Osteoblast (primary cell): ENCODE measurements around the gene PRCC. TPM values are rescaled to one million over a fixed set of nuclear protein-coding genes. Genes with fewer than 3 reads are reported as not detected.
"Not testable (repeated sequence)": the region's sequence is repeated elsewhere in the genome, so short reads cannot be mapped to it uniquely, and the experiment has no call there.

Experiments used
- DNase-seq: peaks from one replicate; pipeline ENCODE4 v3.0.0; 2011; ENCODE audit warnings: low spot score, mixed read lengths; ENCODE audit not compliant: insufficient read length; ENCODE audit errors: missing footprints
- H2AFZ ChIP-seq: 2 replicates; pipeline ENCODE4 v1.6.0; 2011; ENCODE audit warnings: mild to moderate bottlenecking, low read length
- H3K27ac ChIP-seq: 2 replicates; pipeline ENCODE4 v1.5.1; 2011; ENCODE audit warnings: mild to moderate bottlenecking, low read depth, low read length, moderate library complexity
- H3K27me3 ChIP-seq: 2 replicates; pipeline ENCODE4 v1.6.0; 2012; ENCODE audit warnings: mild to moderate bottlenecking, control low read depth, inconsistent platforms, low read length, moderate library complexity; ENCODE audit not compliant: insufficient read depth
- H3K36me3 ChIP-seq: 2 replicates; pipeline ENCODE4 v1.5.1; 2011; ENCODE audit warnings: mild to moderate bottlenecking, low read length, control low read depth, moderate library complexity; ENCODE audit not compliant: insufficient read depth
- H3K4me1 ChIP-seq: 2 replicates; pipeline ENCODE4 v1.5.1; 2011; ENCODE audit warnings: mild to moderate bottlenecking, low read length, control low read depth, moderate library complexity; ENCODE audit not compliant: insufficient read depth
- H3K4me2 ChIP-seq: 2 replicates; pipeline ENCODE4 v1.6.0; 2011; ENCODE audit warnings: mild to moderate bottlenecking, low read length; ENCODE audit not compliant: insufficient read depth
- H3K4me3 ChIP-seq: fragments of 200-600 bp; sonication (generic); 3 replicates; pipeline ENCODE4 v1.5.1; 2012; ENCODE audit warnings: mild to moderate bottlenecking, low read length, inconsistent platforms; ENCODE audit not compliant: insufficient read depth
- H3K79me2 ChIP-seq: 2 replicates; pipeline ENCODE4 v1.6.0; 2012; ENCODE audit warnings: mild to moderate bottlenecking, low read length, control low read depth, inconsistent platforms; ENCODE audit not compliant: insufficient read depth
- H3K9me3 ChIP-seq: 2 replicates; pipeline ENCODE4 v1.5.1; 2011; ENCODE audit warnings: low read depth, low read length, control low read depth
- H4K20me1 ChIP-seq: 2 replicates; pipeline ENCODE4 v1.6.0; 2012; ENCODE audit warnings: mild to moderate bottlenecking, low read length, control low read depth; ENCODE audit not compliant: insufficient read depth
- total RNA-seq: library from RNA; depleted of rRNA; stranded (reverse); fragments of >200 nt; gene quantifications from 2 replicates; pipeline ENCODE4 v1.2.3, GENCODE V29; 2012
- TF ChIP-seq, protein P1 (sequence below): IDR thresholded peaks from 2 replicates; pipeline ENCODE4 v1.5.1; 2011; ENCODE audit warnings: mild to moderate bottlenecking, low read depth, low read length, moderate library complexity; ENCODE audit errors: extremely low read depth

PRCC gene
- total RNA-seq, 1 donor = 22.8 TPM

DNA sequence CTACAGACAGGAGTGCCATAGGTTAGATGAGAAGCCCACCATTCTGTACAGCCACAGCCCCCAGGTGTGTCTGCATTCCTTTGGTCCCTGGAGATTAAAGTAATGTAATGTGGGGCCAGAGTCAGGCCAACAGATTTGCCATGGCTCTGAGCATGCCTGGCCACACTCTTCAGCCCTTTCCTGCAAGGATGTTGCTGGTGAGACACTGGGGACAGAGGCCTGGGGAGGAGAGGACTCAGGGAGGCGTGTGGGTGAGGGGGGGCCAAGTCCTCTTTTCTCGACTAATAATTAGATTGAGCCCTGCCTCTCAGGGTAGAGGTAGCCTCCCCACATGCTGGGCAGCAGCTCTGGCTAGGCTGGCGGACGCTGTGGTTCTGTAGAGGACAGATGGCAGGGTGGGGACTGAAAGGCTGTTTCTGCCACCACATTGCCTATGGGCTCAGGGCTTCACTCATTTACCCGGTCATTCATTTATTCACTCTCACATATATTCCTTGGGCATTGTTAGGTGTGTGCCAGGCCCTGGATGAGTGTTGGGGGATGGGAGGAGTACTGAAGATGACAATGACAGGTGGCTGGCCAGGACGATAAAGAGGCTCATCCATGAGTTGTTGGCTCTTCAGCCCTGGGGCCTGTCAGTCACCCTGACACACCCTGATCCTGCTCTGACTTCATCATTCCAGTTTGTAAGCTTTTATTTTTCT, 7.1 kb upstream of the PRCC start:
- TF ChIP-seq, protein P1, sequence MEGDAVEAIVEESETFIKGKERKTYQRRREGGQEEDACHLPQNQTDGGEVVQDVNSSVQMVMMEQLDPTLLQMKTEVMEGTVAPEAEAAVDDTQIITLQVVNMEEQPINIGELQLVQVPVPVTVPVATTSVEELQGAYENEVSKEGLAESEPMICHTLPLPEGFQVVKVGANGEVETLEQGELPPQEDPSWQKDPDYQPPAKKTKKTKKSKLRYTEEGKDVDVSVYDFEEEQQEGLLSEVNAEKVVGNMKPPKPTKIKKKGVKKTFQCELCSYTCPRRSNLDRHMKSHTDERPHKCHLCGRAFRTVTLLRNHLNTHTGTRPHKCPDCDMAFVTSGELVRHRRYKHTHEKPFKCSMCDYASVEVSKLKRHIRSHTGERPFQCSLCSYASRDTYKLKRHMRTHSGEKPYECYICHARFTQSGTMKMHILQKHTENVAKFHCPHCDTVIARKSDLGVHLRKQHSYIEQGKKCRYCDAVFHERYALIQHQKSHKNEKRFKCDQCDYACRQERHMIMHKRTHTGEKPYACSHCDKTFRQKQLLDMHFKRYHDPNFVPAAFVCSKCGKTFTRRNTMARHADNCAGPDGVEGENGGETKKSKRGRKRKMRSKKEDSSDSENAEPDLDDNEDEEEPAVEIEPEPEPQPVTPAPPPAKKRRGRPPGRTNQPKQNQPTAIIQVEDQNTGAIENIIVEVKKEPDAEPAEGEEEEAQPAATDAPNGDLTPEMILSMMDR = no peak
- no peak overlapping the region for H3K4me2 ChIP-seq
- H3K79me2 ChIP-seq = no peaks in the 10 kb centered on the region
- no peaks in the 10 kb centered on the region for H3K36me3 ChIP-seq
- no peak overlapping the region for H2AFZ ChIP-seq
- H3K9me3 ChIP-seq = no peaks in the 10 kb centered on the region
- no peaks in the 10 kb centered on the region for H4K20me1 ChIP-seq
- no peaks in the 10 kb centered on the region for H3K27me3 ChIP-seq
- DNase-seq = no peak
- no peaks in the 10 kb centered on the region for H3K4me1 ChIP-seq
- H3K27ac ChIP-seq = no peak overlapping the region
- H3K4me3 ChIP-seq = no peak overlapping the region

DNA sequence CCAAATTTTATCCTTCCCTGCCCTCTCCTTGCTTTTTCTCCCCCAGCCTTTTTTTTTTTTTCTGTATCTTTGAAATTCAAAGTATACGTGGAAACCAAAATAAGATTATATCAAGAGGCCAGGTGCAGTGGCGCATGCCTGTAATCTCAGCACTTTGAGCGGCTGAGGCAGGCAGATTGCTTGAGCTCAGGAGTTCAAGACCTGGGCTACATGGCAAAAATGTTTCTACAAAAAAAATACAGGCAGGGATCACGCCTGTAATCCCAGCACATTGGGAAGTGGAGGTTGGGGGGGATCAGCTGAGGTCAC, 6.6 kb upstream of the PRCC start:
- Histone ChIP-seq H4K20me1 (no peaks in the 10 kb centered on the region), H3K27me3 (no peaks in the 10 kb centered on the region), H3K27ac (no peak overlapping the region), H3K4me1 (peaks cover 2% of the 10 kb centered on the region), H3K36me3 (no peaks in the 10 kb centered on the region), H3K79me2 (no peaks in the 10 kb centered on the region), H3K9me3 (no peaks in the 10 kb centered on the region), H2AFZ (no peak overlapping the region), H3K4me3 (no peak overlapping the region), H3K4me2 (no peak overlapping the region)
- DNase-seq = no peak
- TF ChIP-seq, protein P1 = no peak

DNA sequence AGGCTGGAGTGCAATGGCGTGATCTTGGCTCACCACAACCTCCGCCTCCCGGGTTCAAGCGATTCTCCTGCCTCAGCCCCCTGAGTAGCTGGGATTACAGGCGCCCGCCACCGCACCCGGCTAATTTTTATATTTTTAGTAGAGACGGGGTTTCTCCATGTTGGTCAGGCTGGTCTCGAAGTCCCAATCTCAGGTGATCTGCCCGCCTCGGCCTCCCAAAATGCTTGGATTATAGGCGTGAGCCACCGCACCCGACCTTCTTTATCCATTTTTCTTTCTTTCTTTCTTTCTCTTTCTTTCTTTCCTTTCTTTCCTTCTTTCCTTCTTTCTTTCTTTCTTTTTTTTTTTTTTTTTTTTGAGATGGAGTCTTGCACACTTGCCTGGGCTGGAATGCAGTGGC, 2.2 kb upstream of the PRCC start:
- peaks cover 11% of the 10 kb centered on the region for H4K20me1 ChIP-seq
- H3K27ac ChIP-seq, H3K4me2 ChIP-seq, H3K9me3 ChIP-seq, H2AFZ ChIP-seq, H3K36me3 ChIP-seq, H3K4me3 ChIP-seq, DNase-seq, H3K27me3 ChIP-seq: not testable (repeated sequence)
- peaks cover 33% of the 10 kb centered on the region for H3K79me2 ChIP-seq
- H3K4me1 ChIP-seq = peaks cover 23% of the 10 kb centered on the region

DNA sequence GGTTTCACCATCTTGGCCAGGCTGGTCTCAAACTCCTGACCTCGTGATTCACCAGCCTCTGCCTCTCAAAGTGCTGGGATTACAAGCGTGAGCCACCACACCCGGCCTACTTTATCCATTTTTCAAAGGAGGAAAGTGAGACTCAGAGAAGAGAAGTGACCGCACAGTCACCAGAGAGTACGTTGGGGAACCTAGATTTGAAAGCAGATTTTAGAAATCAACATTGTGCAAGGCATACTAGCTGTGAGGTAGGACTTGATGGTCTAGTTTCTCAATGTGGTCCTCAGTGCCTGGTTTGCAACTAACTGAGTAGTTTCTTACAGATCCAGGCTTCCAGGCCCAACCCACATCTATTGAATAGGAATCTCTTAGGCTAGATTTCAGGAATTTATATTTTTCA, 1.7 kb upstream of the PRCC start:
- H3K4me3 ChIP-seq = peak overlapping the region; percentile 82
- no peak overlapping the region for H3K27ac ChIP-seq
- H3K4me1 ChIP-seq = peaks cover 23% of the 10 kb centered on the region
- TF ChIP-seq, protein P1 = no peak
- H3K27me3 ChIP-seq = no peaks in the 10 kb centered on the region
- H4K20me1 ChIP-seq = peaks cover 14% of the 10 kb centered on the region
- H3K4me2 ChIP-seq = peak overlapping the region; percentile 94
- no peaks in the 10 kb centered on the region for H3K9me3 ChIP-seq
- DNase-seq = no peak
- H2AFZ ChIP-seq = peak overlapping the region; percentile 91
- peaks cover 38% of the 10 kb centered on the region for H3K79me2 ChIP-seq
- H3K36me3 ChIP-seq = peaks cover 5% of the 10 kb centered on the region
